ENCODE data around the gene ZSCAN22.
"Not testable (repeated sequence)": the region's sequence is repeated elsewhere in the genome, so short reads cannot be mapped to it uniquely, and the experiment has no call there.

Gene ZSCAN22

DNA sequence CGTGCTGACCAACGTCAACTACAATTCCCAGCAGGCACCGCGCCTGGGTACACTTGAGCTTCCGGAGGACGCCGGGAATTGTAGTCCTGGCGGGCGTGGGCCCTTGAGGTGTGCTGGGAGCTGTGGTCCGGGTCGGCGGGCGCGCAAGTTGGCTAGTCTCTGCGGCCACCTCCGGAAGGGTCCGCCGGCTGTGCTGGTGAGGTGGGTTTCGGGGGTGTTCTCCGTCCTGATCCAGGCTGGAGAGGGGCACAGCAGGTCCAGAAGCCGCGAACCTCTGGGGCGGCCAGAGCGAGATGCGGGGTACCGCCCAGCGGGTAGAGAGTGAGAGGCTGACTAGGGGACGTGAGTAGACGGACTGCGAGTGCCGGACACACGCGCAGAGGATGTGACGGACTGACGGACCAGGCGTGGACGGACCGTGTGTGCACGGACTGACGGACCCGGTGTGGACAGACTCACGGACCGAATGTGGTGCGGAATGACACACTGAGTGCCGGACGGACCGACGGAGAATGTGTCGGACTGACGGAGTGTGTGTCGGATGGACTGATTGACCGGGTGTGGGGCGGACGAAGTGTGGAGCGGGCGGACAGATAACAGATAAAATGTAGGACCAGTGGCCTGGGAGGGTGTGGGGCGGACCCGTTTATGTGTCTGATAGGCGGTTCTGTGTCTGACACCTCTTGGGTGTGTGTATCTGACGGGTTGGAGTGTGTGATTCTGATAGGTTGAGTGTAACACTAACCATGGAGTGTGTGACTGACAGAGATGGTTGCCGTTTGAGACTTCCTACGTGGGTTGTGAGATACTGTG lies at the start of gene ZSCAN22:
Gene ZSCAN22, plus strand, starts transcription at position 81 of the 813 bp plus-strand sequence. CDS start 7,809 bp downstream, outside the sequence.
- DNase-seq = peak; percentile 90

DNA sequence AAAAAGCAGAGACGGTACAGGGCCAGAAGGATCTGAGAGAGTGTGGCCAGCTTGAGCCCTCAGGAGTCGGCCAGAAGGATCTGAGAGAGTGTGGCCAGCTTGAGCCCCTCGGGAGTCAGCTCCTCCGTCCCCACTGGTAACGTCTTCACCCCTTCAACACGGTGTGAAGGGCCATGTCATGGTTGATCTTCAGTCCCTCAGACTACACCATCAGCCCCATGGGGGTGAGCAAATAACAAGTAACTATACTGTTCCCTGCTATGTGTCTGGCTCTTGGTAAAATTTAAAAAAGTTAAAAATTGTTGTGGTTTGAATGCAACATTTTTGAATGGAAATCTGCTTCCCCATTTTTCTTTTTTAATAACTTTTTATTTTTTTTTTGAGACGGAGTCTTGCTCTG lies 49.6 kb upstream of the ZSCAN22 start:
- DNase-seq = no peak

- DNase-seq = no peak
Observed at GRCh38 chr19:58277748-58278540, 48.9 kb upstream of the ZSCAN22 start.

DNA sequence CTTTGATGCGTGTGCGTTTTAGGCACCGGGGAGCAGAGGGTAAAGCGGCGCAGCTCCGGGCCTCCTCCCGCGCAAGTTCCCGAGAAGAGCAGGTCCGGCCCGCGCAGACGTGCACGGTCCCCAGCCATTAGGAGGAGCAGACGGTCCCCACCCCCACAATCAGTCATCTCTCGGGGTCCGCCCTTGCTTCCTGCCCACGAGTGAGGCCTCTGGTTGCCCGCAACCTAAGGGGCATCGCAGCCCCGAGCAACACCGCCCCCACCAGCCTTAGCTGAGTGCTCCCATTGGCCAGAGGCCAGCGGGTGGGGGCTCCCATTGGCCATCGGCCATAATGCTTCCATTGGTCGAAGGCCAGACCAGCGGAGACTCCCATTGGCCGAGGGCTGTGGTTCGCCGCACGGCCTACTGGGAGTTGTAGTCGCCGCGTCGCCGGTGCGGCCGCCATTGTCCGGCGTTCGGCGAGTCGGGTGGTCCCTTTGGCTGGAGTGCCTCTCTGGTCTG lies 48.2 kb upstream of the ZSCAN22 start, which contains the start of gene ZNF8:
Gene ZNF8, plus strand, starts transcription at position 415 of the 501 bp plus-strand sequence. CDS start 127 bp downstream, outside the sequence.
- DNase-seq = peak; percentile 98

DNA sequence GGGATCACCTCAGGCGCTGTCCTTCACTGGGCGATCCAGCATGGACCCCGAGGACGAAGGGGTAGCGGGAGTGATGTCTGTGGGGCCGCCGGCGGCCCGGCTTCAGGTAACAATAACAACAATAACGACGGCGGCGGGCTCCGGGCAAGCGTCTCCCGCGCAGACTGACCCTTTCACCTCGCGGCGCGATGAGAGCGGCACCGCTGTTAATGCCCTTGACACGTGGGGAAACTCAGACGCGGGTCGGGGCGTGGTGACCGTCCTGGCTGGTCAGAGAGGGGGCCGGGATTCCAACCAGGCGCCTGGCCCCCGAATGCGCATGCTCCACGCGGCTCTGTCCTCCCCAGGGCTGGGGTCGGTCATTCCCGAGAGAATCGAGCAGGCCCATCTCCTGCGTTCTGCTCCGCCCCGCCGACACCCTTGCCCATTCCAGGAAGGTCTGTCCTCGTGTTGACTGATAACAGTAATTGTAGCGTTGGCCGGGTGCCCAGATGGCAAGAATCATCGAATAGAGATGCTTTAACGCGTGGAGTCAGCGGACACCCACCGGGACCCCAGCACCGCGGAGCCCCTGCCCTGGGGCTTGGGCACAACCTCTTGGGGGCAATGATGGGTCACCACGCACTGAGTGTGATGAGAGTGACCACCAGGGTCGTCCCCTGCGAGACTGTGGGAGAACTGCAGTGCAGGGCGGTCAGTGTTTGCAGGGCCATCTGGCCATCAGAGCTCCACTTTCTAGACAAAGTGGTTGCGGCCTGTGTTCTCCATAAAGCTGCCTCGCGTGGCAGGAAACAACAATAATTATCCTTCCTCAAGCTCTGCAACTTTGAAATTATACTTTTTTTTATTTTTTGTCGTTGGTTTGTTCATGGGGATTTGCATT lies 47.5 kb upstream of the ZSCAN22 start:
- DNase-seq = peak; percentile 37

- DNase-seq = no peak
Observed at GRCh38 chr19:58279925-58280316, 46.9 kb upstream of the ZSCAN22 start.

DNA sequence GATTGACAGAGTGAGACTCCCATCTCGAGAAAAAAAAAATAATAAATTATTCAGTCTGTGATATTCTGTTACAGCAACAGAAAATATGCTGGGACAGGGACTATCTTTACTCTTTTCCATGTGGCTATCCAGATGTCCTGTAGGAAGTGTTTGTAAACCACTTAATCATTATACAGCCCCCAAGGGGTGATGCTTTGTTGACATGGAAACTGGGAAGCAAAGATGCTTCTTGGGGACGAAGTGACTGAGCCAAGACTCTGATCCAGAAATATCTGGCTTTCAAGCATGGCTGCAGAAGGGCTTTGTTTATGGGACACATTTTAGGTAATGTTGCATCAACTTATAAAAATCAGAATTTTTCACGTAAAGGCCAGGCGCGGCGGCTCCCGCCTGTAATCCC lies 42.6 kb upstream of the ZSCAN22 start:
- no peak for DNase-seq

DNA sequence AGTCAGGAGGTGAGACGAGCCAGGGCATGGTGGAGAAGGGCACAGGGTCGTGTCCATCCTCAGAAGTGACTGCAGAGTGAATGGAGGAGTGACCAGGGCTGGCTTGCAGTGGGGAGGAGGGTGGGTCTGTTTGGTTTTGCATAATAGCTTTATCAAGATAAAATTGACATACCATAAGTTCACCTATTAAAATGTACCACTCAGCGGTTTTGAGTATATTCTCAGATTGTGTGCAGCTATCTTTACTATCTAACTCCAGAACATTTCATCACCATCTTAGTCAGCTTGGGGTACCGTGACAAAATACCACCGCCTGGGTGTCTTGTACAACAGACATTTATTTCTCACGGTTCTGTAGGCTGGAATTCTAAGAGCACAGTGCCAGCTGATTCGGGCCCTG lies 34.9 kb upstream of the ZSCAN22 start:
- DNase-seq = no peak

DNA sequence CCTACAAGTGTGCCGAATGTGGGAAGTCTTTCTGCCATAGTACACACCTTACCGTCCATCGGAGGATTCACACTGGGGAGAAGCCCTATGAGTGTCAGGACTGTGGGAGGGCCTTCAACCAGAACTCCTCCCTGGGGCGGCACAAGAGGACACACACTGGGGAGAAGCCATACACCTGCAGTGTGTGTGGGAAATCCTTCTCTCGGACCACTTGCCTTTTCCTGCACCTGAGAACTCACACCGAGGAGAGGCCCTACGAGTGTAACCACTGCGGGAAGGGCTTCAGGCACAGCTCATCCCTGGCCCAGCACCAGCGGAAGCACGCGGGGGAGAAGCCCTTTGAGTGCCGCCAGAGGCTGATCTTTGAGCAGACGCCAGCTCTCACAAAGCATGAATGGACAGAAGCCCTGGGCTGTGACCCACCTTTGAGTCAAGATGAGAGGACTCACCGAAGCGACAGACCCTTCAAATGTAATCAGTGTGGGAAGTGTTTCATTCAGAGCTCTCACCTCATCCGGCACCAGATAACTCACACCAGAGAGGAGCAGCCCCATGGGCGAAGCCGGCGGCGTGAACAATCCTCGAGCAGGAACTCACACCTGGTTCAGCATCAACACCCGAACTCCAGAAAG lies 31.9 kb upstream of the ZSCAN22 start:
- DNase-seq = no peak

- DNase-seq = no peak
Observed at GRCh38 chr19:58296104-58296503, 30.7 kb upstream of the ZSCAN22 start.

GRCh38 chr19:58300620-58301019 lies 26.2 kb upstream of the ZSCAN22 start:
- DNase-seq = no peak

GRCh38 chr19:58304255-58304654 lies 22.5 kb upstream of the ZSCAN22 start:
- DNase-seq = no peak

GRCh38 chr19:58304748-58305064 lies 22.1 kb upstream of the ZSCAN22 start:
- no peak for DNase-seq

GRCh38 chr19:58305065-58305931 lies 21.5 kb upstream of the ZSCAN22 start, which contains the start of gene ERVK3-1:
Gene ERVK3-1 (plus strand): TSS chr19:58305377. CDS start chr19:58312169, 6,792 bp downstream.
- peak; percentile 96 for DNase-seq

DNA sequence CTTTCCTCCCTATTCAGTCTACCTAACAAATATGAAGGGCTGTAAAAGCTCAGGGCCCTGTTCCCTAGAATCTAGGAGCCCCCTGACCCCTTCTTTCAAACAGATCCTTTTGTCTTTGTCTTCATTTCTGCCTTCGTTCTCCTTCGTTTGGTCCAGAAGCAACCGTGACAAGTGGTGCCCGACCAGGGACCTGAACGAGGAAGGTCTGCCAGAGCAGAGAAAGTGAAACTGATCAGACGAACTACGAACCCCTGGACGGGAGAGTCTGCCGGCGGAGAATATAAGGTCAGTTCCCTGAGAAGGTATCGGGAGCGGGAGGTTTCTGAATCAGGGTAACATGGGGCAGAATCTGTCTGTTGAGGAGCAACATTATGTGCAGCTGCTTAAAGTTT lies 20.9 kb upstream of the ZSCAN22 start:
- DNase-seq = no peak

DNA sequence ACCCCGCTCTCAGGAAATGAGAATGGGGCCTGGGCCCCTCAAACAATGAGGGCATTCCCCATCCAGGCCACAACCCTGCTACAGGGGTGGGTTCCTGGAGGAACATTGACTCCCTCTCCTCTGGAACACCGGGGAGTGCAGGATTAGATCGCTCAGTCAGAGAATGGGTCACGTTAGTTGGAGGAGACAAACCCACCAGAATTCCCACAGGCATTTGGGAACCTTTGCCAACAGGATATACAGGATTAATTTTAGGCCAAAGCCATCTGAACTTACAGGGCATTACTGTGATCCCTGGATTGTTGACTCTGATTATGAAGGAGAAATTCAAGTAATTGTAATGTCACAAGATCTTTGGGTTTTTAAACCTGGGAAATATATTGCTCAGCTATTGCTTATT lies 19.1 kb upstream of the ZSCAN22 start:
- DNase-seq = no peak

DNA sequence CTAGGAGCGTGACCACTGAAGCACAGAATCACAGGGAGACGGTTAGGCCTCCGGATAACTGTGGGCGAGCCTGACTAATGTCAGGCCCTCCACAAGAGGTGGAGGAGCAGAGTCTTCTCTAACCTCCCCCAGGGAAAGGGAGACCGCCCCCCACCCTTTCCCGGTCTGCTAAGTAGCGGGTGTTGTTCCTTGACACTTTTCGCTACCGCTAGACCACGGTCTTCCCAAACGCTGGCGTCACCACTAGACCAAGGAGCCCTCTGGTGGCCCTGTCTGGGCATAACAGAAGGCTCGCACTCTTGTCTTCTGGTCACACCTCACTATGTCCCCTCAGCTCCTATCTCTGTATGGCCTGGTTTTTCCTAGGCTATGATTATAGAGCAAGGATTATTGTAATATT lies 16.1 kb upstream of the ZSCAN22 start:
- not testable (repeated sequence) for DNase-seq

- no peak for DNase-seq
Observed at GRCh38 chr19:58311345-58311865, 15.4 kb upstream of the ZSCAN22 start.

DNA sequence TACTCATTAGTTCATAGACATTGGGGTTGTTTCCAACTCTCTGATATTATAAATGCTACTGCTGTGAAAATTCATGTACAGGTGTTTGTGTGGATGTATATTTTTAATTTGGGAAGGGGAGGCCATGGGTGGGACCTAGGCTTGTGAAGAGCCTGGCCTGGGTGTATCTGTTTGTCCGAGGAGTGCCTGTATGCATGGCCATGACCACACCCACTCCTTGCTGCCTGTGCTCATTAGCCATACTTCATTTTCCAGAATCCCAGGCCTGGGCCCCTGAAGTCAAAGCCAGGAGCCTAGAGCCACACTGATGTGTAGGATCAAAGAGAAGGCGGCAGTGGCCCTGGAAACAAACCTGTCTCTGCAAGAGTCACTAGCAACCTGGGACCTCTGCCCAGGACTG lies 11.2 kb upstream of the ZSCAN22 start:
- DNase-seq = no peak

GRCh38 chr19:58317476-58318072 lies 9.2 kb upstream of the ZSCAN22 start:
- no peak for DNase-seq

DNA sequence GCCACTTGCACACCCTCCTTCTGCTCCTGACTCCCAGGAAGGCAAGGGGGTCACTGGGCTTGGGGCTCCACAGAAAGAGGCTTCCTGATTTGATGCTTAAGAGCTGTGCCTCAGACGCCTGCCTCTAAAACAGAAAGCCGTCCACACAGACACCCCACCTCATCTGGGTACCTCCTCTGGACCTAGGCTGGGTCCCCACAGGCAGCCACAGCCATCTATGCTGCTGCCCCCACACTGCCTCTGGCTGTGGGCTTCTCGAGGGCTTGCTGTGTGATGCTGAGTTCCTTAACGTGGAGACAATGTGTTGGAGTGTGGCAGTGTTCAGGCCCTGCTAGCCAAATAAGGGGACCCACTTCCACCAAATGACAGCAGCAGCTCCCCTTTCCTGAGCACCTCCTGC lies 8.5 kb upstream of the ZSCAN22 start:
- no peak for DNase-seq

All from DMS79 (cell line).